ENCODE data around the gene PLEKHH1.

PLEKHH1 gene

GRCh38 chr14:67562025-67562775 lies 29.1 kb downstream of the PLEKHH1 start:
- in situ Hi-C loops (cut with MboI; ENCODE audit: low sequenced_read_pairs) = no loop called here

GRCh38 chr14:67562776-67563150 lies 29.7 kb downstream of the PLEKHH1 start:
- in situ Hi-C loops (cut with MboI; ENCODE audit: low sequenced_read_pairs) = no loop called here

GRCh38 chr14:67564236-67564635 lies 31.1 kb downstream of the PLEKHH1 start:
- in situ Hi-C loops (cut with MboI; ENCODE audit: low sequenced_read_pairs) = no loop called here

GRCh38 chr14:67566908-67567307 lies 33.8 kb downstream of the PLEKHH1 start:
- in situ Hi-C loops (cut with MboI; ENCODE audit: low sequenced_read_pairs) = no loop called here

GRCh38 chr14:67567654-67568053 lies 34.6 kb downstream of the PLEKHH1 start:
- in situ Hi-C loops (cut with MboI; ENCODE audit: low sequenced_read_pairs) = no loop called here

- in situ Hi-C loops (cut with MboI; ENCODE audit: low sequenced_read_pairs) = no loop called here
Measured at GRCh38 chr14:67569011-67569650, 36.0 kb downstream of the PLEKHH1 start.

- in situ Hi-C loops (cut with MboI; ENCODE audit: low sequenced_read_pairs) = no loop called here
Measured at GRCh38 chr14:67569651-67570290, 36.7 kb downstream of the PLEKHH1 start.

- in situ Hi-C loops (cut with MboI; ENCODE audit: low sequenced_read_pairs) = no loop called here
Measured at GRCh38 chr14:67570453-67570852, 37.4 kb downstream of the PLEKHH1 start.

GRCh38 chr14:67571275-67571990 lies 38.3 kb downstream of the PLEKHH1 start:
- in situ Hi-C loops (cut with MboI; ENCODE audit: low sequenced_read_pairs) = no loop called here

- in situ Hi-C loops (cut with MboI; ENCODE audit: low sequenced_read_pairs) = no loop called here
Measured at GRCh38 chr14:67571991-67572323, 38.9 kb downstream of the PLEKHH1 start.

- in situ Hi-C loops (cut with MboI; ENCODE audit: low sequenced_read_pairs) = no loop called here
Measured at GRCh38 chr14:67572608-67573007, 39.5 kb downstream of the PLEKHH1 start.

- in situ Hi-C loops (cut with MboI; ENCODE audit: low sequenced_read_pairs) = no loop called here
Measured at GRCh38 chr14:67573228-67574010, 40.3 kb downstream of the PLEKHH1 start.

- in situ Hi-C loops (cut with MboI; ENCODE audit: low sequenced_read_pairs) = no loop called here
Measured at GRCh38 chr14:67574156-67574555, 41.1 kb downstream of the PLEKHH1 start.

GRCh38 chr14:67574806-67575205 lies 41.7 kb downstream of the PLEKHH1 start:
- in situ Hi-C loops (cut with MboI; ENCODE audit: low sequenced_read_pairs) = no loop called here

GRCh38 chr14:67575684-67576083 lies 42.6 kb downstream of the PLEKHH1 start:
- in situ Hi-C loops (cut with MboI; ENCODE audit: low sequenced_read_pairs) = no loop called here

- in situ Hi-C loops (cut with MboI; ENCODE audit: low sequenced_read_pairs) = no loop called here
Measured at GRCh38 chr14:67576216-67576955, 43.3 kb downstream of the PLEKHH1 start.

GRCh38 chr14:67577181-67577808 lies 44.2 kb downstream of the PLEKHH1 start:
- in situ Hi-C loops (cut with MboI; ENCODE audit: low sequenced_read_pairs) = no loop called here

- in situ Hi-C loops (cut with MboI; ENCODE audit: low sequenced_read_pairs) = no loop called here
Measured at GRCh38 chr14:67577909-67578749, 45.0 kb downstream of the PLEKHH1 start.

GRCh38 chr14:67579040-67579439 lies 46.0 kb downstream of the PLEKHH1 start:
- in situ Hi-C loops (cut with MboI; ENCODE audit: low sequenced_read_pairs) = no loop called here

Measured in hTERT RPE-1 (cell line).